NCI-H128 (cell line): ENCODE data around the gene OR52I1.

ENCODE experiments used
- DNase-seq: peaks from one replicate; lab custom pipeline; 2025; ENCODE audit not compliant: unreplicated experiment; lab: John Stamatoyannopoulos, UW

Gene OR52I1, protein sequence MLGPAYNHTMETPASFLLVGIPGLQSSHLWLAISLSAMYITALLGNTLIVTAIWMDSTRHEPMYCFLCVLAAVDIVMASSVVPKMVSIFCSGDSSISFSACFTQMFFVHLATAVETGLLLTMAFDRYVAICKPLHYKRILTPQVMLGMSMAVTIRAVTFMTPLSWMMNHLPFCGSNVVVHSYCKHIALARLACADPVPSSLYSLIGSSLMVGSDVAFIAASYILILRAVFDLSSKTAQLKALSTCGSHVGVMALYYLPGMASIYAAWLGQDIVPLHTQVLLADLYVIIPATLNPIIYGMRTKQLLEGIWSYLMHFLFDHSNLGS

GRCh38 chr11:4593739-4594138 lies at the start of gene OR52I1:
OR52I1 (plus strand) TSS chr11:4594039; CDS start chr11:4594039, 0 bp downstream.
- no peak for DNase-seq

DNA sequence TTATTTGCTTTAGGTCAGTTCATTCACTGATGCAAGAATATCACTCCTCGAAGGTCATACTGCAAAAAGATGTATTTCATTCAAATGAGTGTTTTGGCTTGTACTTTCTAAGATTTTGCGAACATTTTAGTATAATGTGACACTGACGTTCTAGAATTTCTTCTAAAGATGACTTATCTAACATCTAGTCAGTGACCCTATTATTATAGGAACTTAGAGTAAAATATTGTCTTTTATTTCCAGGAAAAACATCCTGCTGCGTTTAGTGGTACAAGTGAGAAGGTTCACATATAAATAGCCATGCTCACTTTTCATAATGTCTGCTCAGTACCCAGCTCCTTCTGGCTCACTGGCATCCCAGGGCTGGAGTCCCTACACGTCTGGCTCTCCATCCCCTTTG lies 48.9 kb upstream of the OR52I1 start, which contains the start of gene OR52M1:
Gene OR52M1 (plus strand): TSS at position 301 of the 400 bp plus-strand sequence. CDS start 0 bp downstream, at position 301.
- DNase-seq: no peak

GRCh38 chr11:4546878-4547277 lies 47.0 kb upstream of the OR52I1 start:
- DNase-seq: no peak

DNA sequence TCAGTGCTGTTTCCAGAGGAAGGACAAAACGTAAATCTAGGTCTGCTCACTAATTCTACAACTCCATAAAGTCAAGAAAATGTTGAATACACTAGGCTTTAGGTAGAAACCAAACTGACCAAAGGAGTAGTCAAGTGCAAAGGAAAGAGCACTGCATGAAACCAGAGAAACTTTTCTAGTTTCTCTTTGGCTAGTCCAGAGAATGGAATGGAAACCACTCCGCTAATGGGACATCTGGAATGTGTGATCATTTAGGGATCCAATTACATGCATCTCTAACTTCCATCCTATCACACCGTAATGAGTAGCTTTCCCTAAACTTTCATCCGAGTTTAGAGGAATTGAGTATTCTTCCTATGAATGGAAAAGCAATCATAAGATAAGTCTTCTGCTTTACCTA lies 46.4 kb upstream of the OR52I1 start:
- no peak for DNase-seq

DNA sequence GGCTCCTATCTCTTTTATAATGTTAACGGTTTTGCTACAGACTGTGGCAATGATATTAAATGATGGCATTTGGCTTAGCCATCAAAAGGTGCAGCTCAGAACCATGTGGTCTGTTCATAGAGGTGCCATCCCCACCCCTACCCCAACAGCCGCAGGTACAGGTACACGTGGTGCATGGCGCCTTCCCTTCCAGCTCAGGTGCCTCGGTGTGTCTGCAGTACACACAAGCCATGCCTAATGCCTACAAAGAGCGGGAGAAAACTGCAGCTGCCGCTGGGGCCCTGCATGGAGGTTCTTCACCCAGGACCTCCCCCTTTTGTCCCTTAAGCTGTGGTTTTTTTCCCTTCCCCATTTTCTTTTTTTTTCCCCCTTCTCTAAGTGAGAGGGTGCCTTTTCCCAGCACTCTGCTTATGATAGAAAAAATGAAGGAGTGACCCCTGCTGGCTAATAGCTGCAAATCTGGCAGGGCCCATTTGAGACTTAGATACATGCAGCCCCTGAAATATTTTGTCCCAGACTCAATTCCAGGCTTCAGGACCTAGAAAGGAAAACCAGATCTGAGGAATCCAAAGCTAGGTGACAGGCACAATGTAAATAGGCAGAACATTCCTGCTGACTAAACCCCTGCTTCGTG lies 42.4 kb upstream of the OR52I1 start:
- DNase-seq: no peak

- DNase-seq: no peak
These were observed 34.1 kb upstream of the OR52I1 start for GRCh38 chr11:4559527-4560440.

- no peak for DNase-seq
These were observed 33.4 kb upstream of the OR52I1 start for GRCh38 chr11:4560467-4560866.

GRCh38 chr11:4565371-4565770 lies 28.5 kb upstream of the OR52I1 start:
- DNase-seq: no peak

- no peak for DNase-seq
These were observed 24.8 kb upstream of the OR52I1 start for GRCh38 chr11:4569075-4569474.

DNA sequence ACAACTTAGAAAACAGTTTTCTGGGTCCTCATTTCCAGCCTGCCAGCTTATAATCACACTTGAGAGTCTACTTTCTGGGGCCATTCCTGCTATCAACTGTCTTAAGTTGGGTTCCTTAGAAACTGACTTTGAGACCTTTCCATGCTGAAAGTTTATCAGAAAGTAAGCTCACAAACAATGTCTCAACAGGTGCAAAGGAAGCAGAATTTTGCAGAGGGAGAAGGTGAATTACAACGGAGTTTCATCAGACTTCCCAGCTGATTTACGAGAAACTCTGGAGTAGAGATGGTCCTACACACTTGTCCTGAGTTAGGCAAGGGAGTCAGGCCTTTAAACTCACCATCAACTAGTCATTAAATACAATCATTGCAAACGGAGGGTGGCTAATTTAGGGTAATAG lies 17.0 kb upstream of the OR52I1 start:
- DNase-seq: no peak

DNA sequence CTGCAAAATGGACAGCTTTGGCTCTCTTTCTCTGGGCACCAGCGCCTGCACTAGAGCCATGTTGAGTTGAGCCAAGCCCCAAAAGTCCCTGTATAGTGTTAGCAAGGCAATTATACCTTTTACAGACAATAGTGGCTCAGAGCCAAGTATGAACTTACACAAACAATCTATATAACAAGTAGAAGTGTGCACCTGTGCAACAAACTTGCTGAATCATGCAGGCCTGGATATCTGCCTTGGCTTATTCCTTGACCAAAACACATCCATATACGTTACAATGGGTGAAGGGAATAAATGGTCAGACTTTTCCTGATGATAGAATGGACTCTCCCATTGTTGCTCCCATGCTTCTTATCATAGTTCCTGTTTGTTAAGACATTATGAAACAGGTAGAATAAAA lies 16.1 kb upstream of the OR52I1 start:
- no peak for DNase-seq

GRCh38 chr11:4578624-4579023 lies 15.2 kb upstream of the OR52I1 start:
- DNase-seq: no peak

GRCh38 chr11:4580124-4580523 lies 13.7 kb upstream of the OR52I1 start:
- no peak for DNase-seq

DNA sequence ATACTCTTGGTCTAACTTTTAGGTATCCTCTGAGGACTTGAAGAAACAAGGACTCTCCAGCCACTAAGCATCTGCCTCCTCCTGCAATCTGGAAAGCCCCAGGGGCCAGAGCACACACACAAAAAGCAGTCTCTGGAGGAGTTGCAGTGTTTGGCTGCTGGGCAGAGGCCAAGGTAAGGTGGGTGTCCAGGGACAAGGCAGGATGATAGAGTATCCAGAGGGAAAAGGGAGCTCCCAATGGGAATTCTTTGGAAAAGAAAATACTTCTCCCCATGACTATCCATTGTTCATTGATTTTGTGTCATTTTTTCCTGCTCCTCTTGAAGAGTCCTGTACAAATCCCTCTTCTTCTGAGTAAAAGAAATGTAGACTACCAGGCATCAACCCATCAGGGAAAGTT lies 12.4 kb upstream of the OR52I1 start, which contains the start of gene OR52I2:
Gene OR52I2 (plus strand): TSS at position 301 of the 400 bp plus-strand sequence.
- no peak for DNase-seq

DNA sequence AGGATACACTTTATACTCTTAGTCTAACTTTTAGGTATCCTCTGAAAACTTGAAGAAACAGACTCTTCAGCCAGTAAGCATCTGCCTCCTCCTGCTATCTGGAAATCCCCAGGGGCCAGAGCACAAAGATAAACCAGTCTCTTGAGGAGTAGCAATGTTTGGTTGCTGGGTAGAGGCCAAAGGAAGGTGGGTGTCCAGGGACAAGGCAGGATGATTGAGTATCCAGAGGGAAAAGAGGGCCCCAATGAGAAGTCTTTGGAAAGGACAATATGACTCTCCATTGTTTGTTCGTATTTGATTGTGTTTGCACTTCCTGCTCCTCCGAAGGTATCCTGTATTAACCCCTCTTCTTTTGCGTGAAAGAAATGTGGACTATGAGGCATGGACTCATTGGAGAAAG lies 4.8 kb upstream of the OR52I1 start:
- no peak for DNase-seq

- DNase-seq: no peak
These were observed 11.2 kb downstream of the OR52I1 start for GRCh38 chr11:4605057-4605456.

DNA sequence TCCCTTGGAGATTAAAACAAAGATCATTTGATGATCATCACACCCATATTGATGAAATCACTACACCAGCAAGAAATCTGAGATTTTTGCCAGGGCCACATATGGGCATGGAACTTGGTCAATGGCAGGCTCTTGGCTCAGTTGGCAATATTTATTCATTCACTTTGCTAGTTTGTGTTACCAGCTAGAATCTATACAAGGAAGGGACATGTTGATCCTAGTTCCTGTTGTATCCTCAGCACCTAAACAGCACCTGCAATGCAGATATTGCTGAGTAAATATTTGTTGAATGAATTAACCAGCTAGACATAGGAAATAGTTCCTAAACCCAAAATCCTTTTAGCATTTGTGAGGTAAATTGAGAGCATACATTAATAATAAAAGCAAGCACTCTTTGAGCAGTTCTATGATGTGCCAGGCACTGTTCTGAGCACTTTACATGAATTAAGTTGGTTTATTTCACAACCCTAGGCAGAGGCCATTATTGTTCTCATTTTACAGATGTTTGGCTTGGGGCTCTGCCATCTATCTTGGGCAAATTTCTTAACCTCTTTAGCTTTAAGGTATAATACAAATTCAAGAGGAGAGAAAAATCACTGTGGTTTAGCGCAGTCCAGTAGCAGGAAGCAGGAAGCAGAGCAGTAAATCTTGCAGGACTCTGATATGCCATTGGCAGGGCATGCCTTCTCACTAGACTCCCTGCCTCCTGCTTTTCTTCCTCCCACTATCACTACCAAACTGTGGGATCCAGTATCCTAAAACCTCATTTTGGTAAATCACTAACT lies 12.6 kb downstream of the OR52I1 start:
- DNase-seq: no peak

DNA sequence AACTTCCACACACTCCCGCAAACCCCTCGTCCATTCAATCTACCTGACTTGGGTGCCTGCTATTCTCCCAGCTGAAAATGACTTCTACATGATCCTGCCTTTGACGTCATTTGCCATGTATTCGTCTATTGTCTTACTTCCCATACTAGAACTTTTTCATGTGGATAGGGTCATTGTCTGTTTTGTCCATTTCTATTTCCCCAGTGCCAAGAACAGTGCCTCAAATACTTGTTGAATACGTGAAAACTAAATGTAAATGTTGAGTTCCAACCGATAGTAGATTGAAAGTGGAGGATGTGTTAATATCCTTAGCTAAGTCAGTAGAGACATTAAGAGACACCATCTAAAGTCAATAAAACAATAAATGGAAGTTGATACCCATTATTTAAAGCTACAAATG lies 13.3 kb downstream of the OR52I1 start:
- DNase-seq: no peak

DNA sequence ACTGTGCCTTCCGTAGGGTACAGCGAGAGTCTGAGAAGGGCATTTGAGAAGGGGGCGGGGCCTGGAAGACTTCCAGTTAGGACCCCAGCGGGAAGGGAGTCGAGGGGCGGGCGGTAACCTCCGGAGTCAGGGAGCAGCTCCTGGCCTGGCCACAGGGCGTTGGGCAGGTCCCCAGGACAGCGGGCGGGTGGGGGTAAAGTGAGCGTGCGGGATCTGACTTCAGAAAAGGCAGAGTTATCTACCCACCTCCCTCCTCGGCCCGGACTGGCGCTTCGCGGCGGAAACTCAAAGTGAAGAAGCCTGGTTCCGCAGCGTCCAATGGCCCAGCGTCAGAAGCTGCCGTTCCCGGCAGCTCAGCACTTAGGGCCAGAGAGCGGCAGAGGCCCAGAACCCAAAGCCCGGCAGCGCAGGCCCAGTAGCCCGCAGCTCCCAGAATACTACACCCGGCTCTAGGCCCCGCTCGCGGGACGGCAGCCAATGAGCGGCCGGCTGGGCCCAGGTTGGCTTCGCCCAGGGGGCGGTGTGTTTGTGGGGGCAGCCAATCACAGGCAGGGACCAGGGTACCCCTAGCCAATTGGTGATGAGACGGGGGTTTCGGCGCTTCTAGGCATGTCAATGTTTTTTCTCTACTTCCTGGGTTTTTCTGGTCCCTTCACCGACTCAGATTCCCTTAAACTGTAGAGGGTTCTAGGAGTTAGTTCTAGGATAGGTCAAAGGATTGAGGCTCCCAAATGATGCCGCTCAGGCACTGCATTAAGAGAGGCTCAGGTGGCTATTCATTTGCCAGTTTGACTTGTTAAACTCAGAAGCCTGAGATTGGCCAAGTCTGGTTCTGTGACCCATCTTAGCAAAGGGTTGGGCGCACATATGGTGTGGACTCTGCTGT lies 14.2 kb downstream of the OR52I1 start, which contains the start of gene TRIM68:
Gene TRIM68 (minus strand): TSS at position 451 of the 886 bp plus-strand sequence. CDS start 2,727 bp downstream, outside the sequence.
- no peak for DNase-seq
